HS-5 (cell line): ENCODE measurements around the gene KDM6A.
"Not testable (repeated sequence)": the region's sequence is repeated elsewhere in the genome, so short reads cannot be mapped to it uniquely, and the experiment has no call there.

Experiments used
- DNase-seq: peaks from one replicate; pipeline ENCODE4 v3.0.0-alpha.2; 2012; ENCODE audit warnings: low read depth

The KDM6A gene

DNA sequence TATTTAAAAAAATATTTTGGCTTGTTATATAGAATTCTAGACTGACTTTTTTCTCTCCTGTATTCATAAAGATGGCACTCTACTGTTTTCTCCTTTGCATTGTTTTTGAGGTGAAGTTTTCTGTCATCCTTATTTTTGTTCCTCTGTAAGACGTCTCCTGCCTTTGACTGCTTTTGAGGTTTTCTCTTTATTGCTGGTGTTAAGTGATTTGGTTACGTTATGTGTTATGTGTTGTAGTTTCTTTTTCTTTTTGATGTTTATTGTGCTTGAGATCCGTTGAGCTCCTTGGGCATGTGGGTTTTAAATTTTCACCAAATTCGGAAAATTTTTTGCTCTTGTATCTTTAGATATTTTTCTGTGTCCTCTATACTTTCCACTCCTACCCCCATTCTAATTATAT lies 50.0 kb downstream of the KDM6A start:
- no peak for DNase-seq

DNA sequence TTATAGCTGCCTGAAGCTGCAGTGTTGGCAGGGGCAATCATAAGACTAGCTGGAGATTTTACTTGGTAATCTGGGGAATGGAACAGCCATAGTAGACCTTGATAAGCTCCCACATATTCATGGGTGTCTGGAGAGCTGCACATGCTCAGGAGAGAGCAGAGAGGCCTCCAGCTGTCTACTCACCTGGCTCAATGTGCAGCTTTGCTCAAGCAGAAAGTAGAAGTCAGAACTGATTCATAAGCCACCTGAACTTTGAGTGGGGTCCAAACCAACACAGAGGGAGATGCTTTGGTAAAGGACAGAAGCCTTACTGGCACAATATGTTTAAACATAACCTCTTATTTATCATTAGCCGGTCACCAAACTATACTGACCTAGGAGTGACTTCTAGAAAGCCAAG lies 54.4 kb downstream of the KDM6A start:
- DNase-seq: no peak

GRCh38 chrX:44931441-44931973 lies 58.5 kb downstream of the KDM6A start:
- DNase-seq: no peak

DNA sequence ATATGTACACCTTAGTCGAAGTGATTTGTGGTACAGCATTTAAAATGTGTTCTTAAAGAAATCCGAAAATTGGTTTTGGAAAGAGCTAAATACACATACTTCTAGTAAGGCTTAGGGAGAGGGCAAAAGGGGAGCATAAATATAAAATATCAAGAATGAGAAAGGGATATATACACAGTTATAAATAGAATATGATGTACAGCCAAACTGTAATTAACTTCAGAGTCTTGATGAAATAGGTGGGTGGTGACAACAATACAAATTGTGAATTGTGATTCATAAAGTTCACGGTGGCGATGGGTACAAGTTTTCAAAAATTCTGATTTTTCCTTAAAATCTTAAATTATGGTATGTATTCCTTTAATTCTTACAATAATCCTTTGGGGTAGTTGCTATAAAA lies 62.2 kb downstream of the KDM6A start:
- DNase-seq: no peak

- no peak for DNase-seq
Observed at GRCh38 chrX:44935640-44936039, 62.7 kb downstream of the KDM6A start.

GRCh38 chrX:44937606-44938005 lies 64.6 kb downstream of the KDM6A start:
- DNase-seq: no peak

DNA sequence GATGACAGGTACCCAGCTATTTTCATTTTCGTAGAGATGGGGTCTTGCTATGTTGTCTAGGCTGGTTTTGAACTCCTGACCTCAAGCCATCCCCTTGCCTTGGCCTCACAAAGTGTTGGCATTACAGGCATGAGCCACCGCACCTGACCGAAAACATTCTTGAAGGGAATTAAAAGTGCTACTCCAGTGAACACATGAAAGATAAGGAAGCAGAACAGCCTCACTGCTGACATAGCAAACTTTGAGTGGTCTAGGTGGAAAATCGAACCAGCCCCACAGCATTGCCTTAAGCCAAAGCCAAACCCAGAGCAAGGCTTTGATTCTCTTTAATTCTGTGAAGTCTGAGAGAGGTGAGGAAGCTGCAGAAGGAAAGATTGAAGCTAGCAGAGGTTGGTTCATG lies 65.1 kb downstream of the KDM6A start:
- DNase-seq: no peak

GRCh38 chrX:44940541-44940940 lies 67.6 kb downstream of the KDM6A start:
- DNase-seq: not testable (repeated sequence)

DNA sequence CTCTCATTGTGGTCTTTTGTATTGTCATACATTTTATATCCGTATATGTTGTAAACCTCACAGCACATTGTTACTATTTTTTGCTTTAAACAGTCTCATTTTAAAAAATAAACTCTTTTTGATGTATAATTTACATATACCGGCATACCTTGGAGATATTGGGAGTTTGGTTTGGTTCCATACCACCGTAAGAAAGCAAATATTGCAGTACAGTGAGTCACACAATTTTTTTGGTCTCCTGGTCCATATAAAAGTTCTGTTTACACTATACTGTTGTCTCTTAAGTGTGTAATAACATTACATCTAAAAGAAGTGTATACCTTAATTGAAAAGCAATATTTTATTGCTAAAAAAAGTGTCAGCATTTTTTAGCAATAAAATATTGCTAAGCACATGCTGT lies 70.0 kb downstream of the KDM6A start:
- DNase-seq: no peak

DNA sequence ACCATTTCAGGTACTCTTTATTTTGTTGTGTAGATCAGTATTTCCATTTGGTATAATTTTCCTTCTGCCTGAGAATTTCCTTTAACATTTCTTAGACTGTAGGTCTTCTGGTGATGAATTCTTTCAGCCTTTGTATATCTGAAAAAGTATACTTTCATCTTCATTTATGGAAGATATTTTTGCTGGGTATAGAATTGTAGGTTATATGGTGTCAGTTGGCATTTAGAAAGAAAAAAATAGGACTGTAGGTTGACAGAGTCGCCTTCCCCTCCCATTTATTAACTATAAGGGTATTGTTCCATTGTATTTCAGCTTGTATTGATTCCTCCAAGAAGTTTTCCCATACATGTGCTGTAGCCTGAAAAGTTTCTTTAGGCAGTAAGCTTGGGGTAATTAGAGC lies 71.9 kb downstream of the KDM6A start:
- no peak for DNase-seq

DNA sequence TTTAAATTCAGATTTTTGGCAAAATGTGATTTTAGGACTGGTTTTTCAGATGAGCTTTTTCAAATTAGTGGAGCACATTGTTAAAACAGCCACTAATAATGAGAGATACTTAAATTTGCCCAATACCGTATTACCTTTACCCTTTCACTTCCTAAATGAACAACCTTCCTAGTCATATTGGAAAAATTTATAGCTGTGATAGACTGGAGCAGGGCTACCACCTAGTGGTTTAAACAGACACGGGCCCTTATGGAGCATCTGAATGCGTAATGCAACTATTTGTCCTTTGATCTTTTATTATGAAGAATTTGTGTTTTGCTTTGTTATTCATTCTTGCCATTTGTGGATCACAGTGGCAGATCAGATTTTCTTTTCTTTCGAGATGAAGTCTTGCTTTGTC lies 72.7 kb downstream of the KDM6A start:
- DNase-seq: no peak

GRCh38 chrX:44946771-44947170 lies 73.8 kb downstream of the KDM6A start:
- no peak for DNase-seq

GRCh38 chrX:44947995-44948394 lies 75.0 kb downstream of the KDM6A start:
- no peak for DNase-seq

DNA sequence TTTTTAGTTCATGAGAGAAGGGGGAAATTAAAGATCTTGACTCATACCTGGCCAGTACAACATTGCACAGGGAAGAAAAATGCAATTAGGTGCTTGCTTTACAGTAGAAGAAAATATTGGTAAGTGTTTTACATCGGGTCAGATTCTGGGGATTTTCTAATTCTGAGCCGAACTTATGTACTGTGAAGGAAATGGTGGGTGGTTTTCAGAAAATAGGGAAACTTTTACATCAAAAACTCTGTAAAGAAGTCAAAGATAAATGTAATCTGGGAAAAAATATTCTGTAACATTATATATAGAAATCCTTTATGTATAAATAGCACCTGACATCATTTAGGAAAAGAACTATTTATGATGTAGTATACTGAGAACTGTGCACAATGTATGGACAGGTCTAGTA lies 75.4 kb downstream of the KDM6A start:
- no peak for DNase-seq

- DNase-seq: no peak
Observed at GRCh38 chrX:44949125-44949524, 76.1 kb downstream of the KDM6A start.

GRCh38 chrX:44950471-44951366 lies 77.7 kb downstream of the KDM6A start:
- DNase-seq: not testable (repeated sequence)

- DNase-seq: no peak
Observed at GRCh38 chrX:44951572-44952067, 78.6 kb downstream of the KDM6A start.

- DNase-seq: no peak
Observed at GRCh38 chrX:44952329-44953027, 79.5 kb downstream of the KDM6A start.

DNA sequence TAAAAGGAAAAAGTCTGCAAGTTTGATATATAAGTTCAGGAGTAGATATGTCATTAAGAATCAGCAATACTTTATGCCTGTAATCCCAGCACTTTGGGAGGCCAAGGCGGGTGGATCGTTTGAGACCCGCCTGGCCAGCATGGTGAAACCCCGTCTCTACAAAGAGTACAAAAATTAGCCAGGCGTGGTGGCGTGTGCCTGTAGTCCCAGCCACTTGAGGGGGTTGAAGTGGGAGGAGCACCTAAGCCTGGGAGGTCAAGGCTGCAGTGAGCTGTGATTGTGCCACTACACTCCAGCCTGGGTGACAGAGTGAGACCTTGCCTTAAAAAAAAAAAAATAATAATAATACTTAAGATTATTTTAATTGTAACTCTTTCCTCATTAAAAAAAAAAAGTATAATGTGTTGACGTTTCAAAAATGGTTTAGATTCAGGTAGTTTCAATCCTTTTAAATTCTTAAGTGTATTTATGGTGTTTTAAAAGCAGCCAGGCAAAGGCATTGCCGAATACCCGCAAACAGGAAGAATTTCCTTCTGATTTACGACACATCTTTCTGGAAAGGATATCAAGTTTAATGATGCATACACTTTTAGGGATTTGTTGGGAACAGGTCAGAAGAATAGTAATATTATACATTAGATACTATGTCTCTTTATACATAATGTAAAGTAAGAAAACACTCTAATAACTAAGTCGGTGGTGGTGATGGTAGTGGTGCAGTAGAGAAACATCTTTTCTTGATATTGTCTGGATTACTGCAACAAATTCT lies 80.9 kb downstream of the KDM6A start:
- DNase-seq: no peak

- DNase-seq: no peak
Observed at GRCh38 chrX:44954562-44954961, 81.6 kb downstream of the KDM6A start.

GRCh38 chrX:44957848-44958247 lies 84.9 kb downstream of the KDM6A start:
- DNase-seq: no peak

DNA sequence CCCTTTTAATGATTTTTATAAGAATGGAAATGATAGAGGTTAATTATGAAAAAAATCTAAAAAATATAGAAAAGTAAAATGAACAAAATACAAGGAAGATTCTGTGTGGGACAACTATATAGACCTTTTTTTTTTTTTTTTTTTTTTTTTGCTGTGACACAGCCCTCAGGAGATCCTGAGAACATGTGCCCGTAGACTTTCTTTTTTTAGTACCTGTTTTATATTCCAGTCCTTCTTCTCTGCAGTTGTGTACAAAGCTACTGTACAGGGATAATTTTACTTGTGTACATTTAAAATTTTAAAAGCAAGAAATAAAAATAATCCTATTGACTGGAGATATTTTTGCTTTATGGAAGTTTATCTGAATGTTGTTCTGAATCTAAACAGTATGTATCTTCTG lies 85.5 kb downstream of the KDM6A start:
- no peak for DNase-seq
